ENCODE data around the gene METTL18.

- TF ChIP-seq CTCF (IDR thresholded peaks at IDR 0.05) (no peak), POLR2A (IDR thresholded peaks at IDR 0.05) (no peak)
These were observed 41.5 kb upstream of the METTL18 start for GRCh38 chr1:169836198-169836597.

Measured in adrenal gland (tissue), 5 donors.